H9 (cell line): Measurements from ENCODE around the gene ZNF467. TPM values are rescaled to one million over a fixed set of nuclear protein-coding genes. Genes with fewer than 3 reads are reported as not detected.

Experiments
- DNase-seq: peaks from one replicate; pipeline ENCODE4 v3.0.0-alpha.2; 2017
- H2AFZ ChIP-seq: one replicate; pipeline ENCODE4 v1.6.1; 2013; ENCODE audit warnings: mild to moderate bottlenecking, low read length, control low read depth, moderate library complexity
- H2AK5ac ChIP-seq: 2 replicates; pipeline ENCODE4 v1.6.1; 2013; ENCODE audit warnings: low read length, control low read depth, mixed read lengths; ENCODE audit not compliant: insufficient read length
- H2BK120ac ChIP-seq: one replicate; pipeline ENCODE4 v1.6.1; 2013; ENCODE audit warnings: low read depth, mild to moderate bottlenecking, low read length, control low read depth, inconsistent platforms; ENCODE audit not compliant: poor library complexity, severe bottlenecking
- H2BK12ac ChIP-seq: 2 replicates; pipeline ENCODE4 v1.6.1; 2013; ENCODE audit warnings: low read length, control low read depth, mixed read lengths, low read depth; ENCODE audit not compliant: insufficient read length
- H2BK15ac ChIP-seq: 2 replicates; pipeline ENCODE4 v1.6.1; 2013; ENCODE audit warnings: low read depth, low read length, control low read depth
- H2BK20ac ChIP-seq: one replicate; pipeline ENCODE4 v1.6.1; 2013; ENCODE audit warnings: low read depth, mild to moderate bottlenecking, low read length, control low read depth, inconsistent platforms; ENCODE audit not compliant: poor library complexity, severe bottlenecking
- H2BK5ac ChIP-seq: 2 replicates; pipeline ENCODE4 v1.6.1; 2013; ENCODE audit warnings: low read length, control low read depth, mixed read lengths; ENCODE audit not compliant: insufficient read length
- H3K14ac ChIP-seq: 2 replicates; pipeline ENCODE4 v1.6.1; 2013; ENCODE audit warnings: low read length, control low read depth; ENCODE audit not compliant: insufficient read depth
- H3K18ac ChIP-seq: 2 replicates; pipeline ENCODE4 v1.6.1; 2013; ENCODE audit warnings: low read depth, mild to moderate bottlenecking, mixed read lengths, low read length, control low read depth; ENCODE audit not compliant: insufficient read length
- H3K23ac ChIP-seq: 2 replicates; pipeline ENCODE4 v1.6.1; 2013; ENCODE audit warnings: low read length, control low read depth, mixed read lengths, low read depth; ENCODE audit not compliant: insufficient read length
- H3K23me2 ChIP-seq: 2 replicates; pipeline ENCODE4 v1.6.1; 2013; ENCODE audit warnings: low read depth, mild to moderate bottlenecking, mixed read lengths, low read length, control low read depth; ENCODE audit not compliant: insufficient read length, poor library complexity, severe bottlenecking
- H3K27ac ChIP-seq: 2 replicates; pipeline ENCODE4 v1.5.1; 2013; ENCODE audit warnings: low read length, control low read depth, mixed read lengths, low read depth; ENCODE audit not compliant: insufficient read length
- H3K27me3 ChIP-seq: 2 replicates; pipeline ENCODE4 v1.6.1; 2013; ENCODE audit warnings: low read length, control low read depth, inconsistent platforms; ENCODE audit not compliant: insufficient read depth
- H3K4ac ChIP-seq: 2 replicates; pipeline ENCODE4 v1.6.1; 2013; ENCODE audit warnings: low read depth, mild to moderate bottlenecking, control low read depth, inconsistent platforms, low read length, moderate library complexity
- H3K4me1 ChIP-seq: 2 replicates; pipeline ENCODE4 v1.6.1; 2013; ENCODE audit warnings: low read length, control low read depth, inconsistent platforms; ENCODE audit not compliant: insufficient read depth
- H3K4me2 ChIP-seq: 2 replicates; pipeline ENCODE4 v1.6.1; 2013; ENCODE audit warnings: low read length, control low read depth, mixed read lengths; ENCODE audit not compliant: insufficient read length, insufficient read depth
- H3K56ac ChIP-seq: 2 replicates; pipeline ENCODE4 v1.6.1; 2013; ENCODE audit warnings: low read depth, mild to moderate bottlenecking, mixed read lengths, low read length, control low read depth; ENCODE audit not compliant: insufficient read length
- H3K79me1 ChIP-seq: 2 replicates; pipeline ENCODE4 v1.6.1; 2013; ENCODE audit warnings: low read depth, mild to moderate bottlenecking, moderate library complexity, low read length, control low read depth, inconsistent platforms; ENCODE audit not compliant: insufficient read depth, poor library complexity, severe bottlenecking
- H3K79me2 ChIP-seq: 2 replicates; pipeline ENCODE4 v1.6.1; 2013; ENCODE audit warnings: low read length, control low read depth, inconsistent platforms; ENCODE audit not compliant: insufficient read depth
- H3K9ac ChIP-seq: 2 replicates; pipeline ENCODE4 v1.6.1; 2013; ENCODE audit warnings: low read length, control low read depth, mixed read lengths; ENCODE audit not compliant: insufficient read length; ENCODE audit errors: extremely low read depth
- H3K9me3 ChIP-seq: one replicate; pipeline ENCODE4 v1.6.1; 2013; ENCODE audit warnings: low read depth, low read length, inconsistent platforms; ENCODE audit not compliant: control insufficient read depth
- H3T11ph ChIP-seq: one replicate; pipeline ENCODE4 v1.6.1; 2013; ENCODE audit warnings: mild to moderate bottlenecking, low read length, control low read depth, inconsistent platforms
- H4K20me1 ChIP-seq: one replicate; pipeline ENCODE4 v1.6.1; 2013; ENCODE audit not compliant: control insufficient read depth, insufficient read length, insufficient read depth
- H4K5ac ChIP-seq: 2 replicates; pipeline ENCODE4 v1.6.1; 2013; ENCODE audit warnings: low read depth, mild to moderate bottlenecking, mixed read lengths, low read length, control low read depth; ENCODE audit not compliant: insufficient read length
- H4K8ac ChIP-seq: replicated peaks from 2 replicates; pipeline ENCODE4 v1.6.1; 2013; ENCODE audit warnings: low read length, control low read depth, mixed read lengths, low read depth; ENCODE audit not compliant: insufficient read length
- H4K91ac ChIP-seq: 2 replicates; pipeline ENCODE4 v1.6.1; 2013; ENCODE audit warnings: low read depth, mild to moderate bottlenecking, moderate library complexity, mixed read lengths, low read length, control low read depth; ENCODE audit not compliant: insufficient read length
- H3K27ac Mint-ChIP-seq, 3 experiments: 2 replicates in 2 of 3; 3 replicates in 1 of 3; pipeline ENCODE4 v1.8.0; 2020 to 2021; ENCODE audit warnings: mixed read lengths in 3 of 3, mild to moderate bottlenecking in 1 of 3, moderate library complexity in 1 of 3
- H3K27me3 Mint-ChIP-seq: 2 replicates; pipeline ENCODE4 v1.8.0; 2021; ENCODE audit warnings: low read depth, mild to moderate bottlenecking, moderate library complexity, mixed read lengths
- H3K36me3 Mint-ChIP-seq, 3 experiments: 2 replicates in 2 of 3; 3 replicates in 1 of 3; pipeline ENCODE4 v1.8.0; 2020 to 2021; ENCODE audit warnings: low read depth in 3 of 3, mixed read lengths in 3 of 3; ENCODE audit not compliant: insufficient read depth in 1 of 3
- H3K4me1 Mint-ChIP-seq, 2 experiments: 2 replicates each; pipeline ENCODE4 v1.8.0; 2020; ENCODE audit warnings: mixed read lengths in 2 of 2
- H3K4me3 Mint-ChIP-seq, 2 experiments: 2 replicates in 1 of 2; 3 replicates in 1 of 2; pipeline ENCODE4 v1.8.0; 2020 to 2021; ENCODE audit warnings: mild to moderate bottlenecking in 2 of 2, mixed read lengths in 2 of 2, moderate library complexity in 1 of 2
- H3K9me3 Mint-ChIP-seq, 2 experiments: 2 replicates in 1 of 2; 3 replicates in 1 of 2; pipeline ENCODE4 v1.8.0; 2020; ENCODE audit warnings: mild to moderate bottlenecking in 2 of 2, mixed read lengths in 2 of 2, moderate library complexity in 1 of 2
- CTCF ChIP-seq: fragments of 200-600 bp; sonication (generic); conservative IDR thresholded peaks from 3 replicates; pipeline ENCODE4 v1.8.0; 2021; ENCODE audit warnings: antibody characterized with exemption, mild to moderate bottlenecking
- WGBS: extraction: QIAGEN DNeasy Blood & Tissue Kit; methylation state at CpG from one replicate; pipeline ENCODE4 v1.1.7; 2013; ENCODE audit warnings: missing lambda C conversion rate, low lambda C conversion rate, mixed read lengths; ENCODE audit not compliant: insufficient read length; ENCODE audit errors: extremely low coverage; 5-methylcytosine and 5-hydroxymethylcytosine counted together
- total RNA-seq: library from RNA; stranded (reverse); gene quantifications from 2 replicates; pipeline ENCODE4 v1.2.1, GENCODE V29; 2021

Gene ZNF467
- total RNA-seq, 1 experiment from 2014 or later: 0.31 TPM

DNA sequence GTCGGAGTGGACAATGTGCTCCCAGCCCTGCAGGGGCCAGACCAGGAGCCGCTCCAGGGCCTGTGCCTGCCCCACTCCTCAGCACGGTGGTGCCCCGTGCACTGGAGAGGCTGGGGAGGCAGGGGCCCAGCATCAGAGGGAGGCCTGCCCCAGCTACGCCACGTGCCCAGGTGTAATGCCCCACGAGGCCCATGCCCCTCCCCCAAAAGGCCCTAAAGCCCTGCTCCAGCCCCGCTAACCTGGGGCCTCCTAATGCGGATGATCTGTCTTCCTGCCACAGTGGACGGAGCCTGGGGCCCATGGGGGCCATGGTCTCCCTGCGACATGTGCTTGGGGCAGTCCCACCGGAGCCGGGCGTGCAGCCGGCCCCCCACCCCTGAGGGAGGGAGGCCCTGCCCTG lies 41.1 kb upstream of the ZNF467 start:
- no peak overlapping the region for H3K4me3 Mint-ChIP-seq
- H3K9me3 Mint-ChIP-seq: no peaks in the 10 kb centered on the region
- no peaks in the 10 kb centered on the region for H4K20me1 ChIP-seq
- H3K9me3 ChIP-seq: no peaks in the 10 kb centered on the region
- no peak overlapping the region for H4K8ac ChIP-seq
- no peaks in the 10 kb centered on the region for H3K4me1 ChIP-seq
- no peak overlapping the region for H3K27ac Mint-ChIP-seq
- no peak overlapping the region for H2BK120ac ChIP-seq
- H4K5ac ChIP-seq: no peak overlapping the region
- no peak overlapping the region for H2AK5ac ChIP-seq
- H3K27me3 ChIP-seq: no peaks in the 10 kb centered on the region
- H4K91ac ChIP-seq: no peak overlapping the region
- no peak for TF ChIP-seq CTCF
- no peaks in the 10 kb centered on the region for H3K36me3 Mint-ChIP-seq
- H2BK20ac ChIP-seq: no peak overlapping the region
- H3K56ac ChIP-seq: no peak overlapping the region
- WGBS: no CpG with 5 or more reads among the region's 15 CpGs
- peaks cover 2 to 15% of the 10 kb centered on the region in 2 experiments; a peak in 2 of 4 replicates for H3K4me1 Mint-ChIP-seq
- DNase-seq: no peak
- peaks cover 2% of the 10 kb centered on the region for H3K27me3 Mint-ChIP-seq
- H2BK15ac ChIP-seq: no peak overlapping the region
- no peak overlapping the region for H3K18ac ChIP-seq
- H3K27ac ChIP-seq: no peak overlapping the region
- H3K79me1 ChIP-seq: no peaks in the 10 kb centered on the region
- H3K4ac ChIP-seq: no peak overlapping the region
- H2AFZ ChIP-seq: no peak overlapping the region
- H3K23me2 ChIP-seq: no peaks in the 10 kb centered on the region
- no peak overlapping the region for H3K9ac ChIP-seq
- H2BK5ac ChIP-seq: no peak overlapping the region
- H3K4me2 ChIP-seq: no peak overlapping the region
- H3K23ac ChIP-seq: no peak overlapping the region
- H3K14ac ChIP-seq: no peak overlapping the region
- H3T11ph ChIP-seq: no peak overlapping the region
- no peak overlapping the region for H2BK12ac ChIP-seq
- no peaks in the 10 kb centered on the region for H3K79me2 ChIP-seq
